OCI-LY7 (cell line): ENCODE results near the gene NBL1.

Experiments used
- EZH2phosphoT487 ChIP-seq: fragments of 200-600 bp; sonication (generic); IDR thresholded peaks from 2 replicates; pipeline ENCODE4 v1.6.1; 2018; ENCODE audit warnings: low read depth, borderline replicate concordance, mild to moderate bottlenecking, mixed run types, antibody characterized with exemption, low read length, moderate library complexity, mixed read lengths
- TF ChIP-seq, protein P1 (sequence below): fragments of 200-600 bp; sonication (generic); conservative IDR thresholded peaks from 2 replicates; pipeline ENCODE4 v1.5.1; 2014; ENCODE audit warnings: mild to moderate bottlenecking, antibody characterized with exemption, low read length, moderate library complexity, mixed read lengths

DNA sequence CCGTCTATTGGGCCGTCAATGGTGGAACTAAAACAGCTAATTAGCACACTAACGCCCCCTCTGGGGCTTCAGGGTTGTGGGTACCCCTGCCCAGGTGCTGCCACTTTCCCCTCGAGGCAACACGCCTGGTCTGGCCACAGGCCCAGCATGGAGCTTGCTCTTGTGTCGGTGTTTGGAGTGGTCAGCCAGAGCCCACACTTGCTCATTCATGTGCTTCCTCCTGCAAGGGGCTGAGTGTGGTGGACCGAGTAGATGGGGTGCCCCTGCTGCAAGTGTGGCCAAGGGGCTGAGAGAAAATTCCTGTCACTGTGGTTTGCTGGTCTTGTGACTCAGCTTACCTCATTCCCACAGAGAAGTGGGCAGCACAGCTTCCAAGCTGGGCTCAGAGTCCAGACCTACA is 46.2 kb downstream of the NBL1 start:
- TF ChIP-seq EZH2phosphoT487, result no peak
- TF ChIP-seq, protein P1, sequence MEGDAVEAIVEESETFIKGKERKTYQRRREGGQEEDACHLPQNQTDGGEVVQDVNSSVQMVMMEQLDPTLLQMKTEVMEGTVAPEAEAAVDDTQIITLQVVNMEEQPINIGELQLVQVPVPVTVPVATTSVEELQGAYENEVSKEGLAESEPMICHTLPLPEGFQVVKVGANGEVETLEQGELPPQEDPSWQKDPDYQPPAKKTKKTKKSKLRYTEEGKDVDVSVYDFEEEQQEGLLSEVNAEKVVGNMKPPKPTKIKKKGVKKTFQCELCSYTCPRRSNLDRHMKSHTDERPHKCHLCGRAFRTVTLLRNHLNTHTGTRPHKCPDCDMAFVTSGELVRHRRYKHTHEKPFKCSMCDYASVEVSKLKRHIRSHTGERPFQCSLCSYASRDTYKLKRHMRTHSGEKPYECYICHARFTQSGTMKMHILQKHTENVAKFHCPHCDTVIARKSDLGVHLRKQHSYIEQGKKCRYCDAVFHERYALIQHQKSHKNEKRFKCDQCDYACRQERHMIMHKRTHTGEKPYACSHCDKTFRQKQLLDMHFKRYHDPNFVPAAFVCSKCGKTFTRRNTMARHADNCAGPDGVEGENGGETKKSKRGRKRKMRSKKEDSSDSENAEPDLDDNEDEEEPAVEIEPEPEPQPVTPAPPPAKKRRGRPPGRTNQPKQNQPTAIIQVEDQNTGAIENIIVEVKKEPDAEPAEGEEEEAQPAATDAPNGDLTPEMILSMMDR, result no peak
